ENCODE measurements around the gene CSF1R.

DNA sequence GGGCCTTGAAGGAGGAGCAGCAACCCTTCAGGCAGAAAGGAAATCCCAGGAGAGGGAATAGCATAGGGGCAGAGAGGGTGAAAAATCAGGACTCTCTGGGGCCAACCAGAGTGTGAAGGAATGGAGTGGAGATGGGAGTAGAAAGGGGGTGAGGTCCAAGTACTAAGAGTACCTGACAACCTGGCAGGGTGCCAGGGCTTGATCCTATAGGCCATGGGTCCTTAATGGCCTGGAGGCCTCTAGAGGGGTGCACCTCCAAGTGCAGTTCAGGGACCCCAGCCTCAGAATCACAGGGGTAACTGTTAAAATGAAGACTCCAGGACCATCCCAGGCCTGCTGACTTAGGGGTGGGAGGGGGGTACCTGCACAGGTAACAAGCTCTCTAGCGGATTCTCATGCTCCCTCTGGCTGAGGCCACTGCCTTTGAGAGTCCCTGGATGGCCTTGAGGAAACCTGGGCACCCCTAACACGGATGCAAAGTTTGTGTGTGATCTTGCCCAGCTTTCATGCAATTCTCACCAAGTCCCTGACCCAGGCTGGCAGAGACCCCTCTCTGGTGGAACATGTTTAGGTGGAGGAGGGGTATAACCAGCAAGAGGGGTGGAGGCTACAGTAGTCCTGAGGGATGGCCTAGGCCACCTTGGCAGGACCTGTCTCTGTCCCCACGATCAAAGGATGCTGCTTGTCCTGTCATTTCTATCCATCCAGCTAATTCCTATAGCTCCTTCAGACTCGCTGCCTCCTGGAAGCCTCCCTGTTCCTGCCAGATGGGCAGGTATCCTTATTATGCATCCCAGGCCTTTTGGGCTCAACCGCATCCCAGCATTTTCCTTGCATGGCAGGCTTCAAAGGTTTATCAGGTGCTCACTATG, 17.6 kb upstream of the CSF1R start:
- no peak for TF ChIP-seq EZH2phosphoT487 (IDR thresholded peaks at IDR 0.05; ENCODE audit: low read depth)
- TF ChIP-seq CTCF (IDR thresholded peaks at IDR 0.05; ENCODE audit: low read depth, low read length), result no peak
